HEK293 (cell line): ENCODE measurements around the gene CLMN.

Experiments
- CTCF ChIA-PET: fragments of 350-600 bp; formaldehyde crosslinking; extraction: SDS; loops from one replicate; lab custom pipeline; 2021; ENCODE audit warnings: antibody characterized with exemption; lab: Yijun Ruan, JAX
- POLR2A ChIA-PET: fragments of 300-600 bp; formaldehyde crosslinking; extraction: SDS; loops from one replicate; lab custom pipeline; 2020; ENCODE audit warnings: antibody characterized with exemption, inconsistent platforms; lab: Yijun Ruan, JAX
- H3K27ac ChIP-seq: fragments of 200-500 bp; sonication (Bioruptor generic); 2 replicates; pipeline ENCODE4 v1.5.1; 2014; ENCODE audit warnings: low read depth, low read length, control low read depth, inconsistent platforms; ENCODE audit errors: extremely low read depth
- H3K36me3 ChIP-seq, 2 experiments: fragments of 200-500 bp in 1 of 2; sonication (Bioruptor generic) in 1 of 2; 1 replicate in 1 of 2; 2 replicates in 1 of 2; pipeline ENCODE4 v1.5.1; 2014 to 2017; ENCODE audit warnings: inconsistent platforms in 2 of 2, low read length in 2 of 2; ENCODE audit not compliant: control insufficient read depth in 2 of 2, insufficient read depth in 1 of 2
- H3K4me1 ChIP-seq: fragments of 200-500 bp; sonication (Bioruptor generic); 2 replicates; pipeline ENCODE4 v1.5.1; 2014; ENCODE audit warnings: mild to moderate bottlenecking, low read length, inconsistent platforms; ENCODE audit not compliant: control insufficient read depth, insufficient read depth
- H3K4me3 ChIP-seq: 2 replicates; pipeline ENCODE4 v1.5.1; 2011; ENCODE audit warnings: low read depth, mild to moderate bottlenecking, control low read depth, low read length, moderate library complexity
- H3K9me3 ChIP-seq: fragments of 200-500 bp; sonication (Bioruptor generic); 2 replicates; pipeline ENCODE4 v1.5.1; 2014; ENCODE audit warnings: low read depth, low read length, inconsistent platforms; ENCODE audit not compliant: control insufficient read depth, insufficient read depth
- BCL11A ChIP-seq: fragments of 450-650 bp; formaldehyde crosslinking; IDR thresholded peaks from 2 replicates; pipeline ENCODE4 v1.5.1; 2016; ENCODE audit warnings: low read depth, missing biosample characterization, missing genetic modification characterization
- KLF8 ChIP-seq: fragments of 450-650 bp; formaldehyde crosslinking; IDR thresholded peaks from 2 replicates; pipeline ENCODE4 v1.5.1; 2016; ENCODE audit warnings: missing biosample characterization, missing genetic modification characterization
- KLF9 ChIP-seq: fragments of 450-650 bp; formaldehyde crosslinking; IDR thresholded peaks from 2 replicates; pipeline ENCODE4 v1.5.1; 2016; ENCODE audit warnings: missing biosample characterization, missing genetic modification characterization, low read depth
- ZFP37 ChIP-seq: fragments of 450-650 bp; formaldehyde crosslinking; IDR thresholded peaks from 2 replicates; pipeline ENCODE4 v1.5.1; 2016; ENCODE audit warnings: missing biosample characterization, missing genetic modification characterization
- ZNF114 ChIP-seq: fragments of 450-650 bp; formaldehyde crosslinking; IDR thresholded peaks from 2 replicates; pipeline ENCODE4 v1.5.0; 2017; ENCODE audit warnings: missing biosample characterization, missing genetic modification characterization
- ZNF530 ChIP-seq: fragments of 450-650 bp; formaldehyde crosslinking; IDR thresholded peaks from 2 replicates; pipeline ENCODE4 v1.5.1; 2016; ENCODE audit warnings: low read depth, missing biosample characterization, missing genetic modification characterization
- ZNF561 ChIP-seq: fragments of 450-650 bp; IDR thresholded peaks from 2 replicates; pipeline ENCODE4 v1.5.1; 2018; ENCODE audit warnings: missing biosample characterization, missing genetic modification characterization, borderline replicate concordance
- ZNF571 ChIP-seq: fragments of 450-650 bp; formaldehyde crosslinking; IDR thresholded peaks from 2 replicates; pipeline ENCODE4 v1.5.0; 2017; ENCODE audit warnings: missing biosample characterization, missing genetic modification characterization
- ZNF677 ChIP-seq: fragments of 450-650 bp; IDR thresholded peaks from 2 replicates; pipeline ENCODE4 v1.5.0; 2018; ENCODE audit warnings: missing biosample characterization, mild to moderate bottlenecking, missing genetic modification characterization, moderate library complexity
- ZNF843 ChIP-seq: fragments of 450-650 bp; formaldehyde crosslinking; IDR thresholded peaks from 2 replicates; pipeline ENCODE4 v1.5.1; 2016; ENCODE audit warnings: missing biosample characterization, missing genetic modification characterization
- ZSCAN23 ChIP-seq: fragments of 450-650 bp; formaldehyde crosslinking; IDR thresholded peaks from 2 replicates; pipeline ENCODE4 v1.5.1; 2016; ENCODE audit warnings: missing biosample characterization, missing genetic modification characterization
- TF ChIP-seq, protein P1 (sequence below): fragments of 450-650 bp; formaldehyde crosslinking; optimal IDR thresholded peaks from 2 replicates; pipeline ENCODE3; 2016; ENCODE audit warnings: missing biosample characterization, mild to moderate bottlenecking, missing genetic modification characterization
- TF ChIP-seq, protein P2 (sequence below): fragments of 450-650 bp; formaldehyde crosslinking; IDR thresholded peaks from 2 replicates; pipeline ENCODE4 v1.5.1; 2017; ENCODE audit warnings: missing biosample characterization, missing genetic modification characterization
- TF ChIP-seq, protein P3 (sequence below): fragments of 450-650 bp; formaldehyde crosslinking; IDR thresholded peaks from 2 replicates; pipeline ENCODE4 v1.5.1; 2016; ENCODE audit warnings: missing biosample characterization, missing genetic modification characterization
- TF ChIP-seq, protein P4 (sequence below): fragments of 450-650 bp; formaldehyde crosslinking; IDR thresholded peaks from 2 replicates; pipeline ENCODE4 v1.5.1; 2016; ENCODE audit warnings: missing biosample characterization, missing genetic modification characterization, borderline replicate concordance
- TF ChIP-seq, protein P5 (sequence below): fragments of 450-650 bp; formaldehyde crosslinking; IDR thresholded peaks from 2 replicates; pipeline ENCODE4 v1.5.1; 2016; ENCODE audit warnings: missing biosample characterization, missing genetic modification characterization
- TF ChIP-seq, protein P6 (sequence below): fragments of 450-650 bp; formaldehyde crosslinking; conservative IDR thresholded peaks from 2 replicates; pipeline ENCODE4 v1.5.1; 2016; ENCODE audit warnings: low read depth, missing biosample characterization, missing genetic modification characterization
- TF ChIP-seq, protein P7 (sequence below): sonication (generic); formaldehyde crosslinking; IDR thresholded peaks from 2 replicates; pipeline ENCODE4 v1.8.1; 2022; ENCODE audit warnings: mild to moderate bottlenecking, moderate library complexity, missing genetic modification reagents

The CLMN gene

DNA sequence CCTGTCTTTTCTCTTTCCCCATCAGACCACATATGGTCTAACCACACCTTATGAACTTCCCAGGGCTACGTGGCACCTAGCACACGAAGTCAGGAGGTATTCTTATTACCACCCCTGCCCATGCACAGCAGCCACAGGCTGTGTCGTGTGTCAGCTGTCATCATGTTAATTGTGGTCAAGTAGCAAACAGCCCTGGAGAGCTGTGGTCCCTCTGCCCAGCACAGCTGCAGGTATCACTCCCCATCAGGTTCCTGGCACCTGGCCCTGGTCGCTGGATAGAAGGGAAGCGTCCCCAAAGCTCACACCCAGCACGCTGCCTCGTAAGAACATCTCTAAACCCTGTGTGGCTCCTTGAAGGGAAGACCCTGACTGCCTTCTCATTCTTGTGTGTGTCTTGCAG is 45.4 kb downstream of the CLMN start (continued):
- no peak for TF ChIP-seq ZNF114 (tag by site-specific recombination)
- no peak for TF ChIP-seq ZSCAN23 (tag by site-specific recombination)
- TF ChIP-seq, protein P1, sequence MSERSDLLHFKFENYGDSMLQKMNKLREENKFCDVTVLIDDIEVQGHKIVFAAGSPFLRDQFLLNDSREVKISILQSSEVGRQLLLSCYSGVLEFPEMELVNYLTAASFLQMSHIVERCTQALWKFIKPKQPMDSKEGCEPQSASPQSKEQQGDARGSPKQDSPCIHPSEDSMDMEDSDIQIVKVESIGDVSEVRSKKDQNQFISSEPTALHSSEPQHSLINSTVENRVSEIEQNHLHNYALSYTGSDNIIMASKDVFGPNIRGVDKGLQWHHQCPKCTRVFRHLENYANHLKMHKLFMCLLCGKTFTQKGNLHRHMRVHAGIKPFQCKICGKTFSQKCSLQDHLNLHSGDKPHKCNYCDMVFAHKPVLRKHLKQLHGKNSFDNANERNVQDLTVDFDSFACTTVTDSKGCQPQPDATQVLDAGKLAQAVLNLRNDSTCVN (tag by site-specific recombination): no peak
- no peak for TF ChIP-seq ZNF561 (tag by site-specific recombination)
- no peak for TF ChIP-seq ZFP37 (tag by site-specific recombination)
- no peak for TF ChIP-seq KLF9 (tag by site-specific recombination)
- no peak for TF ChIP-seq ZNF843 (tag by site-specific recombination)
- TF ChIP-seq, protein P2, sequence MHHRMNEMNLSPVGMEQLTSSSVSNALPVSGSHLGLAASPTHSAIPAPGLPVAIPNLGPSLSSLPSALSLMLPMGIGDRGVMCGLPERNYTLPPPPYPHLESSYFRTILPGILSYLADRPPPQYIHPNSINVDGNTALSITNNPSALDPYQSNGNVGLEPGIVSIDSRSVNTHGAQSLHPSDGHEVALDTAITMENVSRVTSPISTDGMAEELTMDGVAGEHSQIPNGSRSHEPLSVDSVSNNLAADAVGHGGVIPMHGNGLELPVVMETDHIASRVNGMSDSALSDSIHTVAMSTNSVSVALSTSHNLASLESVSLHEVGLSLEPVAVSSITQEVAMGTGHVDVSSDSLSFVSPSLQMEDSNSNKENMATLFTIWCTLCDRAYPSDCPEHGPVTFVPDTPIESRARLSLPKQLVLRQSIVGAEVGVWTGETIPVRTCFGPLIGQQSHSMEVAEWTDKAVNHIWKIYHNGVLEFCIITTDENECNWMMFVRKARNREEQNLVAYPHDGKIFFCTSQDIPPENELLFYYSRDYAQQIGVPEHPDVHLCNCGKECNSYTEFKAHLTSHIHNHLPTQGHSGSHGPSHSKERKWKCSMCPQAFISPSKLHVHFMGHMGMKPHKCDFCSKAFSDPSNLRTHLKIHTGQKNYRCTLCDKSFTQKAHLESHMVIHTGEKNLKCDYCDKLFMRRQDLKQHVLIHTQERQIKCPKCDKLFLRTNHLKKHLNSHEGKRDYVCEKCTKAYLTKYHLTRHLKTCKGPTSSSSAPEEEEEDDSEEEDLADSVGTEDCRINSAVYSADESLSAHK (tag by site-specific recombination): no peak
- TF ChIP-seq, protein P3, sequence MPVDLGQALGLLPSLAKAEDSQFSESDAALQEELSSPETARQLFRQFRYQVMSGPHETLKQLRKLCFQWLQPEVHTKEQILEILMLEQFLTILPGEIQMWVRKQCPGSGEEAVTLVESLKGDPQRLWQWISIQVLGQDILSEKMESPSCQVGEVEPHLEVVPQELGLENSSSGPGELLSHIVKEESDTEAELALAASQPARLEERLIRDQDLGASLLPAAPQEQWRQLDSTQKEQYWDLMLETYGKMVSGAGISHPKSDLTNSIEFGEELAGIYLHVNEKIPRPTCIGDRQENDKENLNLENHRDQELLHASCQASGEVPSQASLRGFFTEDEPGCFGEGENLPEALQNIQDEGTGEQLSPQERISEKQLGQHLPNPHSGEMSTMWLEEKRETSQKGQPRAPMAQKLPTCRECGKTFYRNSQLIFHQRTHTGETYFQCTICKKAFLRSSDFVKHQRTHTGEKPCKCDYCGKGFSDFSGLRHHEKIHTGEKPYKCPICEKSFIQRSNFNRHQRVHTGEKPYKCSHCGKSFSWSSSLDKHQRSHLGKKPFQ (tag by site-specific recombination): no peak
- no peak for TF ChIP-seq BCL11A
- TF ChIP-seq, protein P4, sequence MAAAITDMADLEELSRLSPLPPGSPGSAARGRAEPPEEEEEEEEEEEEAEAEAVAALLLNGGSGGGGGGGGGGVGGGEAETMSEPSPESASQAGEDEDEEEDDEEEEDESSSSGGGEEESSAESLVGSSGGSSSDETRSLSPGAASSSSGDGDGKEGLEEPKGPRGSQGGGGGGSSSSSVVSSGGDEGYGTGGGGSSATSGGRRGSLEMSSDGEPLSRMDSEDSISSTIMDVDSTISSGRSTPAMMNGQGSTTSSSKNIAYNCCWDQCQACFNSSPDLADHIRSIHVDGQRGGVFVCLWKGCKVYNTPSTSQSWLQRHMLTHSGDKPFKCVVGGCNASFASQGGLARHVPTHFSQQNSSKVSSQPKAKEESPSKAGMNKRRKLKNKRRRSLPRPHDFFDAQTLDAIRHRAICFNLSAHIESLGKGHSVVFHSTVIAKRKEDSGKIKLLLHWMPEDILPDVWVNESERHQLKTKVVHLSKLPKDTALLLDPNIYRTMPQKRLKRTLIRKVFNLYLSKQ (tag by site-specific recombination): no peak
- TF ChIP-seq ZNF530 (tag by site-specific recombination): no peak
- no peak for TF ChIP-seq ZNF677 (tag by site-specific recombination)

DNA sequence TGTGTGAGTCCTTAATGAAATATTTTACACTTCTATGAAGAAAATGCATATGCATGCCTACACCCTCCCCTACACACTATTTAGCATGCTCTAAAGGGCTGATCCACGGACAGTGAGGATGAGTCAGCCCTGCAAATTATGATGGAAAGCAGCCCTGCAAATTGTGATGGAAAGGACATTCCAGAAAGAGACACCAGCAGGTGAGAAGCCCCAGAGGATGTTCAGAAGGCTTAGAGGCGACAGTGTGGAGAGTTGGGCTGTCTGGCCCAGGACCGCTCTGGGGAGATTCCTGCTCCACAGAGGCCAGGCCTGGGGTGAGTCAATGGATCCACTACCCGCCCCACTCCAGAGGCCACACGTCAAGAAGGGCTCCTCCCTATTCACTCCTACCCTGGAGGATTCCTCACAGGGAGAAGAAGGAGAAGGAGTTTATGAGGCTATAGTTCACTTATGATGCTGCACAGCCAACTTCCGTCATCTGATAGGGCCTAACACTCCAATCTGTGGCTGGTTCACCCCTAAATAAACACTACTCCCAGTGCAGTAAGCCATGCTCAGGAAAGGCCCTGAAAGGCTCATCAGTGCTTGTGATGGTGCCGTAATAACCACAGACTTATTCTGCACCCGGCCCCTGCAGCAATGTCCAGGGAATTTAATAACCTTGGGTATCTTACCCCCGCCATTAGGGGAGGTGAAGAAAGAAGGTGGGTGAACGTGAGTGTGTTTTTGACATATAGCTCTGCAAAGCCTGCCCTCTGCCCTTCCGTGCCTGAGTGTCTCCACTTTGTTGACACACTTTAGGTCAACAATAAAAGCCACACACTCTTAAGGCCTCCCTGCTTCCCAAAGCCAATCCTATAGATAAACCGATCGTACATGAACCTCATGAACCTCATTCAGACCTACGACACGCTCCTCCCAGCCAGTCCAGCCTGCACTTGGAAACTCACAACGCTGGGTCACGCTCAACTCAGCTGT is 46.4 kb downstream of the CLMN start:
- Histone ChIP-seq H3K9me3 (no peaks in the 10 kb centered on the region), H3K4me1 (no peaks in the 10 kb centered on the region), H3K4me3 (no peak overlapping the region), H3K27ac (no peak overlapping the region), H3K36me3 (no peaks in the 10 kb centered on the region)
- CTCF ChIA-PET: no interaction called here
- POLR2A ChIA-PET: no interaction called here
- no peak for TF ChIP-seq ZSCAN23 (tag by site-specific recombination)
- TF ChIP-seq, protein P5, sequence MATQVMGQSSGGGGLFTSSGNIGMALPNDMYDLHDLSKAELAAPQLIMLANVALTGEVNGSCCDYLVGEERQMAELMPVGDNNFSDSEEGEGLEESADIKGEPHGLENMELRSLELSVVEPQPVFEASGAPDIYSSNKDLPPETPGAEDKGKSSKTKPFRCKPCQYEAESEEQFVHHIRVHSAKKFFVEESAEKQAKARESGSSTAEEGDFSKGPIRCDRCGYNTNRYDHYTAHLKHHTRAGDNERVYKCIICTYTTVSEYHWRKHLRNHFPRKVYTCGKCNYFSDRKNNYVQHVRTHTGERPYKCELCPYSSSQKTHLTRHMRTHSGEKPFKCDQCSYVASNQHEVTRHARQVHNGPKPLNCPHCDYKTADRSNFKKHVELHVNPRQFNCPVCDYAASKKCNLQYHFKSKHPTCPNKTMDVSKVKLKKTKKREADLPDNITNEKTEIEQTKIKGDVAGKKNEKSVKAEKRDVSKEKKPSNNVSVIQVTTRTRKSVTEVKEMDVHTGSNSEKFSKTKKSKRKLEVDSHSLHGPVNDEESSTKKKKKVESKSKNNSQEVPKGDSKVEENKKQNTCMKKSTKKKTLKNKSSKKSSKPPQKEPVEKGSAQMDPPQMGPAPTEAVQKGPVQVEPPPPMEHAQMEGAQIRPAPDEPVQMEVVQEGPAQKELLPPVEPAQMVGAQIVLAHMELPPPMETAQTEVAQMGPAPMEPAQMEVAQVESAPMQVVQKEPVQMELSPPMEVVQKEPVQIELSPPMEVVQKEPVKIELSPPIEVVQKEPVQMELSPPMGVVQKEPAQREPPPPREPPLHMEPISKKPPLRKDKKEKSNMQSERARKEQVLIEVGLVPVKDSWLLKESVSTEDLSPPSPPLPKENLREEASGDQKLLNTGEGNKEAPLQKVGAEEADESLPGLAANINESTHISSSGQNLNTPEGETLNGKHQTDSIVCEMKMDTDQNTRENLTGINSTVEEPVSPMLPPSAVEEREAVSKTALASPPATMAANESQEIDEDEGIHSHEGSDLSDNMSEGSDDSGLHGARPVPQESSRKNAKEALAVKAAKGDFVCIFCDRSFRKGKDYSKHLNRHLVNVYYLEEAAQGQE: no peak
- TF ChIP-seq, protein P6, sequence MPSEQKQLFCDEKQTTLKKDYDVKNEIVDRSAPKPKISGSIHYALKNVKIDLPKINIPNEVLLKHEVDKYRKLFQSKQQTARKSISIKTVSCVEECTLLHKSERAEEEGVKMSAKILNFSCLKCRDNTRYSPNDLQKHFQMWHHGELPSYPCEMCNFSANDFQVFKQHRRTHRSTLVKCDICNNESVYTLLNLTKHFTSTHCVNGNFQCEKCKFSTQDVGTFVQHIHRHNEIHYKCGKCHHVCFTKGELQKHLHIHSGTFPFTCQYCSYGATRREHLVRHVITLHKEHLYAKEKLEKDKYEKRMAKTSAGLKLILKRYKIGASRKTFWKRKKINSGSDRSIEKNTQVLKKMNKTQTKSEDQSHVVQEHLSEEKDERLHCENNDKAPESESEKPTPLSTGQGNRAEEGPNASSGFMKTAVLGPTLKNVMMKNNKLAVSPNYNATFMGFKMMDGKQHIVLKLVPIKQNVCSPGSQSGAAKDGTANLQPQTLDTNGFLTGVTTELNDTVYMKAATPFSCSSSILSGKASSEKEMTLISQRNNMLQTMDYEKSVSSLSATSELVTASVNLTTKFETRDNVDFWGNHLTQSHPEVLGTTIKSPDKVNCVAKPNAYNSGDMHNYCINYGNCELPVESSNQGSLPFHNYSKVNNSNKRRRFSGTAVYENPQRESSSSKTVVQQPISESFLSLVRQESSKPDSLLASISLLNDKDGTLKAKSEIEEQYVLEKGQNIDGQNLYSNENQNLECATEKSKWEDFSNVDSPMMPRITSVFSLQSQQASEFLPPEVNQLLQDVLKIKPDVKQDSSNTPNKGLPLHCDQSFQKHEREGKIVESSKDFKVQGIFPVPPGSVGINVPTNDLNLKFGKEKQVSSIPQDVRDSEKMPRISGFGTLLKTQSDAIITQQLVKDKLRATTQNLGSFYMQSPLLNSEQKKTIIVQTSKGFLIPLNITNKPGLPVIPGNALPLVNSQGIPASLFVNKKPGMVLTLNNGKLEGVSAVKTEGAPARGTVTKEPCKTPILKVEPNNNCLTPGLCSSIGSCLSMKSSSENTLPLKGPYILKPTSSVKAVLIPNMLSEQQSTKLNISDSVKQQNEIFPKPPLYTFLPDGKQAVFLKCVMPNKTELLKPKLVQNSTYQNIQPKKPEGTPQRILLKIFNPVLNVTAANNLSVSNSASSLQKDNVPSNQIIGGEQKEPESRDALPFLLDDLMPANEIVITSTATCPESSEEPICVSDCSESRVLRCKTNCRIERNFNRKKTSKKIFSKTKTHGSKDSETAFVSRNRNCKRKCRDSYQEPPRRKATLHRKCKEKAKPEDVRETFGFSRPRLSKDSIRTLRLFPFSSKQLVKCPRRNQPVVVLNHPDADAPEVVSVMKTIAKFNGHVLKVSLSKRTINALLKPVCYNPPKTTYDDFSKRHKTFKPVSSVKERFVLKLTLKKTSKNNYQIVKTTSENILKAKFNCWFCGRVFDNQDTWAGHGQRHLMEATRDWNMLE: no peak
- TF ChIP-seq, protein P7, sequence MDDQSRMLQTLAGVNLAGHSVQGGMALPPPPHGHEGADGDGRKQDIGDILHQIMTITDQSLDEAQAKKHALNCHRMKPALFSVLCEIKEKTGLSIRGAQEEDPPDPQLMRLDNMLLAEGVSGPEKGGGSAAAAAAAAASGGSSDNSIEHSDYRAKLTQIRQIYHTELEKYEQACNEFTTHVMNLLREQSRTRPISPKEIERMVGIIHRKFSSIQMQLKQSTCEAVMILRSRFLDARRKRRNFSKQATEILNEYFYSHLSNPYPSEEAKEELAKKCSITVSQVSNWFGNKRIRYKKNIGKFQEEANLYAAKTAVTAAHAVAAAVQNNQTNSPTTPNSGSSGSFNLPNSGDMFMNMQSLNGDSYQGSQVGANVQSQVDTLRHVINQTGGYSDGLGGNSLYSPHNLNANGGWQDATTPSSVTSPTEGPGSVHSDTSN (CRISPR knock-in tag): no peak
- TF ChIP-seq ZNF571 (tag by site-specific recombination): no peak
- no peak for TF ChIP-seq KLF8 (tag by site-specific recombination)
